T-helper 2 cell (primary cell): ENCODE data around the gene THAP10.
"Not testable (repeated sequence)": the region's sequence is repeated elsewhere in the genome, so short reads cannot be mapped to it uniquely, and the experiment has no call there.

Experiments
- DNase-seq, 5 experiments: peaks; one replicate each; pipeline versions ENCODE4 v3.0.0 to v3.0.0-alpha.2; 2012 to 2022
- total RNA-seq, 2 donors: gene quantifications; one replicate each; lab custom pipeline; 2026; lab: John Stamatoyannopoulos, UW

THAP10 gene
- 0.13 to 0.31 reads per million in 2 donors for total RNA-seq

GRCh38 chr15:70892002-70892911 is at the start of gene THAP10, which contains the start of gene LRRC49:
Gene THAP10 (minus strand): TSS chr15:70892433. CDS start chr15:70892272, 161 bp downstream.
Gene LRRC49 (plus strand): TSS chr15:70892826. CDS start chr15:70892895, 69 bp downstream.
- peak in 1 of 5 experiments; percentile 53 for DNase-seq

- DNase-seq: no peak
Measured at GRCh38 chr15:70936326-70936725, 44.1 kb upstream of the THAP10 start.

GRCh38 chr15:70935631-70936030 is 43.4 kb upstream of the THAP10 start:
- DNase-seq: no peak

- no peak for DNase-seq
Measured at GRCh38 chr15:70933411-70933810, 41.2 kb upstream of the THAP10 start.

GRCh38 chr15:70932397-70932796 is 40.2 kb upstream of the THAP10 start:
- DNase-seq: no peak

- DNase-seq: no peak
Measured at GRCh38 chr15:70931821-70932220, 39.6 kb upstream of the THAP10 start.

- not testable (repeated sequence) for DNase-seq
Measured at GRCh38 chr15:70926914-70927313, 34.7 kb upstream of the THAP10 start.

- no peak for DNase-seq
Measured at GRCh38 chr15:70923311-70924080, 31.3 kb upstream of the THAP10 start.

GRCh38 chr15:70922119-70922518 is 29.9 kb upstream of the THAP10 start:
- DNase-seq: no peak

- DNase-seq: no peak
Measured at GRCh38 chr15:70920981-70921696, 28.9 kb upstream of the THAP10 start.

GRCh38 chr15:70917955-70918354 is 25.7 kb upstream of the THAP10 start:
- no peak for DNase-seq

- DNase-seq: no peak
Measured at GRCh38 chr15:70916531-70916930, 24.3 kb upstream of the THAP10 start.

GRCh38 chr15:70912187-70912586 is 20.0 kb upstream of the THAP10 start:
- DNase-seq: no peak

GRCh38 chr15:70910958-70911357 is 18.7 kb upstream of the THAP10 start:
- DNase-seq: no peak

- DNase-seq: no peak
Measured at GRCh38 chr15:70907784-70908471, 15.7 kb upstream of the THAP10 start.

GRCh38 chr15:70906842-70907241 is 14.6 kb upstream of the THAP10 start:
- DNase-seq: no peak

- no peak for DNase-seq
Measured at GRCh38 chr15:70902107-70902506, 9.9 kb upstream of the THAP10 start.

- no peak for DNase-seq
Measured at GRCh38 chr15:70892912-70893560, 803 bp upstream of the THAP10 start.

GRCh38 chr15:70882361-70882760 is 9.9 kb downstream of the THAP10 start:
- no peak for DNase-seq

- DNase-seq: no peak
Measured at GRCh38 chr15:70880781-70881180, 11.5 kb downstream of the THAP10 start.

GRCh38 chr15:70879401-70879800 is 12.8 kb downstream of the THAP10 start:
- no peak for DNase-seq

- DNase-seq: no peak
Measured at GRCh38 chr15:70876683-70877082, 15.6 kb downstream of the THAP10 start.
